Right atrium auricular region (tissue), 2 donors: Measurements from ENCODE around the gene ZNF511. TPM values are rescaled to one million over a fixed set of nuclear protein-coding genes. Genes with fewer than 3 reads are reported as not detected.

Source experiments
- DNase-seq: peaks from one replicate; pipeline ENCODE4 v3.0.0-alpha.2; 2019; ENCODE audit warnings: low spot score
- H3K27ac ChIP-seq, 2 donors: fragments of 200-600 bp; sonication (generic); 1 replicate in 1 of 2; 2 replicates in 1 of 2; pipeline ENCODE4 v1.5.1; 2016 to 2019
- H3K27me3 ChIP-seq, 2 donors: fragments of 200-600 bp; sonication (generic); one replicate each; pipeline versions ENCODE4 v1.5.1 to v1.6.0; 2017 to 2019
- H3K36me3 ChIP-seq: fragments of 200-600 bp; sonication (generic); one replicate; pipeline ENCODE4 v1.5.1; 2016
- H3K4me1 ChIP-seq, 2 donors: fragments of 200-600 bp; sonication (generic); one replicate each; pipeline versions ENCODE4 v1.5.1 to v1.6.0; 2017 to 2019
- H3K4me3 ChIP-seq, 2 donors: fragments of 200-600 bp; sonication (generic); 1 replicate in 1 of 2; 2 replicates in 1 of 2; pipeline ENCODE4 v1.5.1; 2017 to 2019; ENCODE audit warnings: mild to moderate bottlenecking in 1 of 2, moderate library complexity in 1 of 2
- H3K9me3 ChIP-seq, 2 donors: fragments of 200-600 bp; sonication (generic); one replicate each; pipeline ENCODE4 v1.5.1; 2019
- CTCF ChIP-seq, 2 donors: fragments of 200-600 bp; sonication (generic); IDR thresholded peaks; one replicate each; pipeline ENCODE4 v1.5.1; 2019; ENCODE audit warnings: antibody characterized with exemption in 2 of 2
- total RNA-seq, 2 donors: library from RNA; depleted of rRNA; stranded (reverse); fragments of >200 nt; gene quantifications; one replicate each; pipeline ENCODE4 v1.1.0, GENCODE V29; 2016

ZNF511 gene
- total RNA-seq, 2 donors from 2014 or later = 28.1 to 31.9 TPM

- no peak for TF ChIP-seq CTCF (IDR thresholded peaks at IDR 0.05)
- no peak overlapping the region for H3K4me3 ChIP-seq
- no peak for DNase-seq
- peaks cover 93% of the 10 kb centered on the region for H3K36me3 ChIP-seq
- no peaks in the 10 kb centered on the region for H3K9me3 ChIP-seq
- no peaks in the 10 kb centered on the region for H3K27me3 ChIP-seq
- H3K27ac ChIP-seq = no peak overlapping the region
- peaks cover 0 to 5% of the 10 kb centered on the region in 2 donors for H3K4me1 ChIP-seq
Observed at GRCh38 chr10:133298466-133298865, 10.2 kb upstream of the ZNF511 start.

GRCh38 chr10:133299224-133299623 lies 9.5 kb upstream of the ZNF511 start:
- H3K36me3 ChIP-seq = peaks cover 86% of the 10 kb centered on the region
- no peak for TF ChIP-seq CTCF (IDR thresholded peaks at IDR 0.05)

GRCh38 chr10:133299738-133300137 lies 9.0 kb upstream of the ZNF511 start:
- Histone ChIP-seq H3K36me3 (peaks cover 80% of the 10 kb centered on the region), H3K27me3 (no peaks in the 10 kb centered on the region), H3K4me1 (peaks cover 0 to 5% of the 10 kb centered on the region in 2 donors), H3K9me3 (no peaks in the 10 kb centered on the region), H3K4me3 (no peak overlapping the region), H3K27ac (no peak overlapping the region)
- DNase-seq = no peak
- TF ChIP-seq CTCF (IDR thresholded peaks at IDR 0.05) = no peak

More at GRCh38 chr10:133299224-133299623, 9.5 kb upstream of the ZNF511 start:
- Histone ChIP-seq H3K9me3 (no peaks in the 10 kb centered on the region), H3K27ac (no peak overlapping the region), H3K27me3 (no peaks in the 10 kb centered on the region), H3K4me3 (no peak overlapping the region), H3K4me1 (peaks cover 0 to 5% of the 10 kb centered on the region in 2 donors)
- DNase-seq = no peak

GRCh38 chr10:133302230-133302629 lies 6.5 kb upstream of the ZNF511 start:
- Histone ChIP-seq H3K4me3 (no peak overlapping the region), H3K27me3 (no peaks in the 10 kb centered on the region), H3K27ac (no peak overlapping the region), H3K9me3 (no peaks in the 10 kb centered on the region), H3K36me3 (peaks cover 56% of the 10 kb centered on the region), H3K4me1 (peaks cover 0 to 22% of the 10 kb centered on the region in 2 donors)
- no peak for DNase-seq
- no peak for TF ChIP-seq CTCF (IDR thresholded peaks at IDR 0.05)

GRCh38 chr10:133303206-133303605 lies 5.5 kb upstream of the ZNF511 start:
- Histone ChIP-seq H3K36me3 (peaks cover 46% of the 10 kb centered on the region), H3K4me3 (no peak overlapping the region), H3K4me1 (peaks cover 0 to 31% of the 10 kb centered on the region in 2 donors), H3K27me3 (no peaks in the 10 kb centered on the region), H3K9me3 (no peaks in the 10 kb centered on the region), H3K27ac (no peak overlapping the region)
- TF ChIP-seq CTCF (IDR thresholded peaks at IDR 0.05) = no peak
- DNase-seq = no peak

GRCh38 chr10:133306097-133306476 lies 2.6 kb upstream of the ZNF511 start:
- no peak for DNase-seq
- no peak overlapping the region for H3K4me3 ChIP-seq
- H3K27me3 ChIP-seq = no peaks in the 10 kb centered on the region
- no peak overlapping the region for H3K27ac ChIP-seq
- peaks cover 17% of the 10 kb centered on the region for H3K36me3 ChIP-seq
- no peak for TF ChIP-seq CTCF (IDR thresholded peaks at IDR 0.05)
- no peaks in the 10 kb centered on the region for H3K9me3 ChIP-seq
- peaks cover 0 to 36% of the 10 kb centered on the region in 2 donors for H3K4me1 ChIP-seq
